HG02588 (cell line): ENCODE measurements around the gene DENND4B.

Experiments
- ATAC-seq: cut with Tn5 transposase; IDR thresholded peaks from one replicate; pipeline ENCODE4 v1.9.1; 2021; ENCODE audit warnings: mild to moderate bottlenecking, moderate library complexity; ENCODE audit not compliant: unreplicated experiment

DENND4B gene

DNA sequence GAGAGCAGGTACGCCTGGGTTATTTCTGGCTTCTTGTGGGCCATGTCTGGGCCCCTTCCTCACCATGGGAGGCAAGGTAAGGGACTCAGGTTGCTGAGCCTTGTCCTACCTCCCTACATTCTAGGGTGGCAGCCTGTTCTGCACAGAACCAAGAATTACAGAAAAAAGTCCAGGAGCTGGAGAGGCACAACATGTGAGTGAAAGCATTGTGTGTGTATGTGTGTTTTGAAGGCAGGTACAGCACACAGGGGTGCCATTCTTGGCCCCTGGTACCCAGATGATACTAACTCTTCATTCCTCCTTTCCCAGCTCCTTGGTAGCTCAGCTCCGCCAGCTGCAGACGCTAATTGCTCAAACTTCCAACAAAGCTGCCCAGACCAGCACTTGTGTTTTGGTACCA lies 26.6 kb upstream of the DENND4B start:
- no peak for ATAC-seq

DNA sequence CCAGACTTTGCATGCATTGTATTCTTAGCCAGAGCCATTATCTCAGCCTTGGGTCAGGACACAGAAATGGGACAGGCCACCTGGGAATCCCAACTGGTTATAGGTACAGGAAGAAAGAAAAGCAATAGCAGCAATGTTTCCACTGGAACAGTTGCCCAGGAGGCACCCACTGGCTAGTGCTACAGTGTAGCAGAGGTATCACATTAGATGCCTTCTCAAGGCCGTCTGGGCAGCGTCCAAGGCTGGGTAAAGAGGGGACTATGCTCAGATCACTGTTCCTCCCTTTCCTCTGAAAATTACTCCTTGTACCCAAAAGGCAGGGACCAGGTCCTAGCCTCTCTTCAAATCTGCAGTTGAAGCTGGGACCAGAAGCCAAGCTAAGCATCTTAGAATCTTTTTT lies 23.8 kb upstream of the DENND4B start:
- no peak for ATAC-seq

DNA sequence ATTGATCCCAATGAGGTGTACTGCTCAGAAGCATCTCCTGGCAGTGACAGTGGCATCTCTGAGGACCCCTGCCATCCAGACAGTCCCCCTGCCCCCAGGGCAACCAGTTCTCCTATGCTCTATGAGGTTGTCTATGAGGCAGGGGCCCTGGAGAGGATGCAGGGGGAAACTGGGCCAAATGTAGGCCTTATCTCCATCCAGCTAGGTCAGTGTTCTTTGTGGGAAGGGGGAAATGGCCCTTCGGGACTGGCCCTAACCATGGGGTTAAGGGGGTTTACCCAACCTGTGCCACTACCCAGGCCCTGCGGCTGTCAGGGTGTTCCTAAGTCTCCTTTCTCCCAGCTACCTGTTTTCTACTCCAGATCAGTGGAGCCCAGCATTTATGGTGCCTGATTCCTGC lies 22.5 kb upstream of the DENND4B start:
- ATAC-seq: no peak

DNA sequence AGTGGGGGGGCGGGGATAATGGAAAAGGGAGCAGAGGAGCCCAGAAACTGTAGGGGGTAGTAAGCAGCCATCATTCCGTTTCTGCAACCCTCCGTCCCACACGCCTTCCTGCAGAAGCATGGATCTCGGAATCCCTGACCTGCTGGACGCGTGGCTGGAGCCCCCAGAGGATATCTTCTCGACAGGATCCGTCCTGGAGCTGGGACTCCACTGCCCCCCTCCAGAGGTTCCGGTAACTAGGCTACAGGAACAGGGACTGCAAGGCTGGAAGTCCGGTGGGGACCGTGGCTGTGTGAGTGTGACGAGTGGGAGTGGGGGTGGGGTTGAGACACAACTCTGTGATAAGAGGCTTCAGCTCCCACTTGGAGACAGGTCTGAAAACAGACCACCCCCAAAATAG lies 21.9 kb upstream of the DENND4B start:
- ATAC-seq: no peak

DNA sequence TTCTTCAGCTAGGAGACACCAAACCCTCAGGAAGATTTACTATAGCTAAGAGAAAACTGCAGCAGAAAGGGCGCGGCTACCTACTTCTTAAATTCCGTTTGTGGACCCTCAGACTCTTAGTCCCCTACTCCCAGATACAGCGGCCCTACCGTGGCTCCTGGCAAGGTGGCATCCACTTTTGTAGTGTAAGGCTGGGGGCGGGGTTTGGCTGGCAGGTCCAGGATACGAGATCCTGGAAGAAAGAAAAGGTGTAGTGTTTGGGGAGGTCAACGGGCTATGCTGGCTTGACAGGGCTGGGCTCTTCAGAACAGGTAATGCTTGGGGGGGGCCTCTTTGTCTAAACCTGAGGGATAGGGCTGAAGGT lies 21.5 kb upstream of the DENND4B start:
- no peak for ATAC-seq

DNA sequence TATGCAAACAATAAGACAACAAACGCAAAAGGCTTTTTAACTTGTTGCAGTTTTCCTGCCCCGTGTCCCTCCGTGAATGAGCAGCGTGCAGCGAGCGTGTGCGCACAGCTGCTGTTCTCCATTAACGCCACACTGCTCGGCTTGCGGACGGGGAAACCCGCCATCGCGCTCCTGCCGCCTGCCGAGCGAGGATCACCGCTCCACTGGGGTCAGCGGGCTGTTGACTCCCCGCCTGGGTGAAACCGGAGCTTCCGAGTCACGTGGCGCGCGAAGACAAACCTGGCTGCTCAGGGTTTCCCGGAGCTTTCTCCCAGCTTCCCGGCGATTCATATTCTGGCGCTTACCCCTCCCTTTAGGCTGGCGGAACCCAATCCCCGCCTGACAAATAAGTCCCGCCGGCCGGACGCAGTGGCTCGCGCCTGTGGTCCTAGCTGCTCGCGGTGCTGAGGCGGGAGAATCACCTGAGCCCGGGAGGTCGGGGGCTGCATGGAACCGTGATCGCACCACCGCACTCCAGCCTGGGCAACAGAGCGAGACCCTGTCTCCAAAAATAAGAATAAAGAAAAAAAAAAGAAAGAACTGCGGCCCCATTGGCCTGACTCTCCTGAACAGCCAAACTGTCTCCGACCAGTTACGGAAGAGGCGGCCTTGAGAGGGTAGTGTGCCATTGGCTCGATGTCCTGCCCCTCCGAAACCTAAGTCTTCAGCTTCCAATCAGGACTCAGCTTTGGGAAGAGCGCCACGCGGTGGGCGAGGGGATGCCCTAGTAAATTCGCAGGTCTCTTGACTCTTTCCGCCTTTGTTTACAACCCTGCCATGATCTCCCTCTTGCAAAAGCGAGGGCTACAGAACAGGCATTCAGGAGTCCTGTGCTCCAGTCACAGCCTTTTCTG lies 20.8 kb upstream of the DENND4B start, which contains the start of gene CREB3L4:
Gene CREB3L4, plus strand, starts transcription at position 796 of the 893 bp plus-strand sequence. CDS start 624 bp downstream, outside the sequence.
- peak; percentile 62 for ATAC-seq

DNA sequence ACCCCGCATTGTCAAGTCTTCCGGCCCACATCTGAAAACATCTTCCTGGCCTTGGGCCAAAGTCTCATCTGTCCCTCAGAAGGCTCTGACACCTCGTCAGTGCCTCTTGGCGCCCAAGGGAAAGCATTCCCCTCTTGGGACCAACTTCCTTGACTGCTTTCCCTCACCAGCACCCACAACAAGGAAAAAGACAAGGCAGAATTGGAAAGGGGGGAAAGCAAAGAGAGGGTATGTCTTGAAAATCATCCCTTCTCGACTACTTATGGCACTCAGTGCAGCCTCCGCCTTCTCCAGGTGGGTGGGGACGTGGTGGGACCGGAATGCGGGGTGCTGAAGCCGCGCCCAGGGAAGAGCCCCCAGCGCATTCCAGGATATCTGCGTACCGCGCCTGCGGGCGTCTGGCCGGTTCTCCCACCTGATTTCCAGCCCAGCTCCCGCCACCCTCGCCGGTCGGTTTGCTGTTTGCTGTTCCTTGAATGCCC lies 17.4 kb upstream of the DENND4B start:
- no peak for ATAC-seq

DNA sequence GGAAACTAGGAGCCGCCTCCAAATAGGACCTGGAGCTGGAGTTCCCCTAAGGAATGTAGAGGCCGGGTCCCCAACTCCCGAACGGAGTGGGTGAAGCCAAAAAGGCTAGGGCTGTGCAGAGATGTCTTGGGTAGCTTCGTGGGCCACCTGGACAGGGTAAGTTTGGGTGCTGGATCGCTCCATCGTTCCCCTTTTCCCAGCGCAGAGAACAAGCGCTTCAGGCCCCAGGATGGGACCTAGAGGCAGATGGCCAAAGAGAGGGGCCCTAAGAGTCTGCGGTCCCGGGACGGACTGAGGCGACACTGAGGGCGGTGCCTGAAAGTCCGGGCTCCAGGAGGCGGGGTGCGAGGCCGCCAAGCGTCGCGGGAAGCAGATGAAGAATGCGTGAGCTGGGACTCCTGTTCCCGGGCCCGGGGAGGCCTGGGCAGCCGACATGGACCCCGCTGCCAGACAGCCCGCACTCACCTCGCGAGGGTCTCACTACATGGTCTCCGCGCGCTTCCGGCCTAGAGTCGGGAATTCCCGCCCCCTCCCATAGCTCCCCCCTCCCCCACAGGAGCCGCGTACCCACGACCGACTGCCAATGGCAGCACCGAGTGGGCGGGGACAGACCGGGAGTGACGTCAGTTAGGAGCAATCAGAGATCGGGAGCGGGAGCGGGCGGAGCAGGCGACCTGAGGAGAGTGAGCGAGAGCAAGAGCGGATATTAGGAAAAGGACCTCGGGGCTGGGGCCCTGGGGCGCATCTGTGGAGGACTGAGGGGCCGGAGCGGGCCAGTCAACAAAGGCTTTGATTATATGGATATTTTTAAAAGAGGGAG lies 16.7 kb upstream of the DENND4B start, which contains the start of gene SLC39A1:
Gene SLC39A1, minus strand, starts transcription at position 508 of the 820 bp plus-strand sequence. CDS start 822 bp downstream, outside the sequence.
- ATAC-seq: peak; percentile 48

DNA sequence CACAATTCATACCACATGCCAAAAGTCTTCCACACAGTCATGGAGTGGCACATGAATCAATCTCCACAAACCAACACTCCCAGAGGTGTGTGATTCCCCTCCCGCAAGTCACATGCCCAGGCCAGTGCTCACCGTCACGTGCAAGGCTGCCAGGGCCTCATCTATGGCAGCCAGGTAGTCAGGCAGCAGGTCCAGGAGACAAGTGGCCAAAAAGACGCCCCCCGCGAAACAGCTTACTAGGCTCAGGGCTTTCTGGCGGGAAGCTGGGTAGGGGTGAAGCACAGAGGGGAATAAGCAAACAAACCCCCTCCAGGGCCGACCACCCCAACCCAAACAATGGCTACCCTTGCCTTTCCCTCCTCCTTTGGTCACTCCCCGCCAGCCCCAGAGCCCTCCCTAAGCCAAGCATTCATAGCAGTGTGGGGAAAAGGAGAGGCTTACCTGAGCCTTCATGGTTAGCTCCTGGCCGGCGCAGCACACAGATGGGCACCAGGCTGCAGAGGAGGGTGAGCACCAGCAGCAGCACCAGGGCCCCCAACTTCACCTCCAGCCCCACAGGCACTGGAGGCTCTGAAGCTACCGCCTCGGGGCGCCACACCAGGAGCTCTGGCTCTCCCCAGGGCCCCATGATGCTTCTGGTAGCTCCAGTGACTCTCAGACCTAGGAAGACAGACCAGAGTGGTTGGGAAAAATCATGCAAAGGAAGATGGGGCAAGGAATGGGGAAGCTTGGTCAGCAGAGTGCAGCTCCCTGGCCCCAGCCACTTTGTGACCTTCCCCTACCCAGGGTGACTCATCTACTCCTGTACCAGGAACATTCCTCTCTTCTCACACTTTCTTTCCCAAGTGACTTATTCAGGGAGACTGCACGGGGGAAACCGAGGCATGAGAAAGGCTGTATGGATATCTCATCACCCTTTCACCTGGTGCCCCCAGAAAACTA lies 15.8 kb upstream of the DENND4B start:
- ATAC-seq: no peak

DNA sequence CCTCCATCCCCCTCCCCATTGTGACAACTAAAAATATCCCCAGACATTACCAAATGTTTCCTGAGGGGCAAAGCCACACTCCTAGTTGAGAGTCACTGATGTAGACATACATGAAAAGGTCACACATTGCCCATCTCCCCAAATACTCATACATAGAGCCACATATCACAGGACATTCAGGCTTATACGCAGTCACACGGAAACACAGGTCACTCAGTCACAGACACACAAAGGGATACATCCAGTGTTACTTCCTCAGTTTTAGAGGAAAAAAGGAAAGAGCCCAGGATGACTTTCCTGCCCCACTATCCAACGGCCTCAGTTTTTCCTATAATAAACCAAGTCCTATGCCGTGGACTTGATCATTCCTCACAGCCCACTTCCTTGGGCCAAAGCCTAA lies 14.9 kb upstream of the DENND4B start:
- no peak for ATAC-seq

DNA sequence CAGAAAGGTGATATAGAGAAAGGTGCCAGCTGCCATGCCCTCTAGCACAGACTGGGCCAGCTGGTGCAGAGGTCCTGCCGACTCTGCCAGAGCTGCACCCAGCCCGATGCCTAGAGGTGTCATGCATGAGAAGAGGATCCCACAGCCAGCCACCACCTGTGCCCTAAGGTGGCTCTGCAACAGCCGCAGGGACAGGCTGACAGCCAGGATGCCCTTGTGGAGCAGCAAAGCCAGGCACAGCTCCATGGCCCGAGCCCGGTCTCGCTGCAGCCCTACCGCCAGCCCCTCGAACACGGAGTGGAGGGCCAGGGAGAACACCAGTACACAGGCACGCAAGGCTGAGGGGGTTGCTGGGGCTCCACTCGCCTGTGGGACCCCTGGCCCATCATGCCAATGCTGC lies 13.7 kb upstream of the DENND4B start:
- ATAC-seq: no peak

DNA sequence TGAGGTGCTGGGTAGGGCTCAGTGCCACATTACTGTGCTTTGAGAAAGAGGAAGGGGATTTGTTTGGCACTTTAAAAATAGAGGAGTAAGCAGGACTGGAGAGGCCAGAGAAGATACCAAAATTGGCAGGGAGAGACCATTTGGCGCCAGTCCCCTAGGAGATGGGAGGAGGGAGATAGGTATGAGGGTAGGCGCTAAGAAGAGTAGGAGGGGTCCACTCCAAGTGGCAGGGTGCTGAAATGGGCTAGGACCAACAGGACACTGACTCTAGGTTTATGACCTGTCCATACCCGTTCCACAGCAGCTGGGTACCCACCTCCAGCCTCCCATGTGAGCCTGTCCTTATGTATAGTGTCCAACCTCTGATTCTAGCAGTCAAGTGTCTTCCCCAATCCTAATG lies 12.9 kb upstream of the DENND4B start:
- no peak for ATAC-seq

DNA sequence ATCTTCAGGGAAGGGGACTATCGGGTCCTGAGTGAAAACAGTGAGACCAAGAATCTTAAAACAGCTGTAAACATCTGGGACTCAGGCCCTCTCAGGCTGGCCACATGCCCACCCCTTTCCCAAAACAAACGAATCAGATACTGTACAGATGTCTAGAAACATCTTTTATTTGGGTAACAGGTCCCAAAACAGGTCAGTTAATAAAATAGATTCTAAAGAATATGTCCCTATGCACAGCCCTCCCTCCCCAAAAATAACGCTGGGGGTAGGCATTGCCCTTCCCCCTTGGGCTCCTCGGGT lies 12.4 kb upstream of the DENND4B start:
- no peak for ATAC-seq

DNA sequence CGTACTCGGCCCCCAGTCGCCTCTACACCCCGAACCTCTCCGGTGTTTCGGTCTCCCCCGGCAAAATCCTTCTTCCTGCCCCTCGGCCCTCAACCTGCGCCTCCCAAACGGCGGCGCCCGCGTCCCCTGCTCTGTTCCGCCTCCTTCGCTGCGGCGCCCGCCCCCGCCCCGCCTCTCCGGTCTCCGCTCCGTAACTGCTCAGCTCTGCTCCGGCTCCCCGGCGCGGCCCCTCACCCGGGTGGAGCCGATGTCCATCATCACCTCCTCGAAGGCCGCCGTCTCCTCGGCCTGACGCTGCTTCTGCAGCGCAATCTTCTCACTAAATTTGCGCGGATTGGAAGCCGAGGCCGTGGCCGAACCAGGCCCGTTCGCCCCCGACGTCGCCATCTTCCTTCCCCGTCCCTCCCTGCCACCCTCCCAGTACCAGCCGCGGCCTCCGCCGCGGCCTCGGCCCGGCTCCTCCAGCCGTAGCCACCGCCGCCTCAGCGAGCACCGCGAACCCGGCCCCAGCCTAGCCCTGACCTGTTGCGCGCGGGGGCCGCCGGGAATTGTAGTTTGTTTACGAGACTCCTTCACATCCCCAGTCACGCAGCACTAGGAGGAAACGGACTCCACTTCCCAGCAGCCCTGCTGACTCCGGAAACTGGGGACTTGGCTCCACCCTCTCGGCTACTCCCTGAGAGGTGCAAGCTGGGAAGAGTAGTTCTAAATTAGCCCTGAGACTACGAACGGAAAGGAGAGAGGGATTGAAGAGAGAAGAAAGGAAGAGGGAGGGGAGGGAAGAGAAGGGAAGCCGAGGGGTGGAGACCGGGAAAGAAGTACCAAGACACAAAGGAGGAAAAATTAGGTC lies 11.8 kb upstream of the DENND4B start, which contains the start of gene CRTC2:
Gene CRTC2, minus strand, starts transcription at position 502 of the 850 bp plus-strand sequence. Its CDS starts 115 bp downstream, at position 387.
- ATAC-seq: peak; percentile 64

DNA sequence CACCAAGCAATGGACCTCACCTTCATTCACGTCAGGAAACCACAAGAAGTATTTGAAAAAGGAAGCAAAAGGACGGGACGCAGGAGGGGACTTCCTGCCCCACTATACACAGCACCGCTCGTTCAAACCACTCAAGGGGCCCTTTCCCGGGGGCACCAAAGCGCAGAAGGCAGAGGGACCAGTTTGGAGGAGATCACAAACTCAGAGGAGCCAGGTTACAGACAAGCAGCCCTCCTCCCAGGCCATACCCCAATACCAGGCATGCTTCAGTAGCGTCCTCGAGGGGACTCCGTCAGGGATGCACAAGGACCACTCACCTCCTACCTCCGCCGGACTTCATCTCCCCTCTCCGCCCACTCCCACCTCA lies 11.2 kb upstream of the DENND4B start:
- peak; percentile 9 for ATAC-seq

DNA sequence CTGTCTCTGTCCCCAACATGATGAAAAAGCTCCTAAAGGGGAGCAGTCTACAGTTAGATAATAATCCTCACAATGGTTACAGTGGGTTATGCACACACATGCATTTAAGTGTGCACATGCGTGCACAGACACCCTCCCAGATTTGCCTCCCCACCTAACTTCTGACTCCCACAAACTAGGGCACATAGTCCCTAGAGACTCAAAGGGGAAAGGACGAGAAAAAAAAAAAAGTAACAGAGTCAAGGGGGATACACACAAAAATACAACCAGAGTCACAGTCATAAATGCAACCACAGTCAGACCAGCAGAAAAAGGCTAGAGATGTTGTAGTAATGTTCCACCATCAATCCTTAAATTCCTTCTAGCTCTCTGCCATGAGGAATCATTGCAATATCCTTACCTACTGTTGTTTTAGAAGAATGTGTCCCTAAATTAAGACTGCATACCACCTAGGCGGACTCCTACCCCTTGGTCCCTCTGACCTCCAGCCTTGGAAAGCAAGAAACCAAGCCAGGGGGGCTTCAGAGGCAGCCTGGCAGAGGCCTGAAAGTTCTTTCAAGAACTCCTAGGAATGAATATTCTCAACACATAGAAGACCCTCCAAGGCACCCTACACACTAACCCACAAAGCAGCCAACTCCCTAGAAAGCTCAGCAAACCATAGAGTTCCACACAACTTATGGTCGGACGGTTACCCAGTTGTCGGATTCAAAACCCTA lies 10.6 kb upstream of the DENND4B start:
- ATAC-seq: no peak

DNA sequence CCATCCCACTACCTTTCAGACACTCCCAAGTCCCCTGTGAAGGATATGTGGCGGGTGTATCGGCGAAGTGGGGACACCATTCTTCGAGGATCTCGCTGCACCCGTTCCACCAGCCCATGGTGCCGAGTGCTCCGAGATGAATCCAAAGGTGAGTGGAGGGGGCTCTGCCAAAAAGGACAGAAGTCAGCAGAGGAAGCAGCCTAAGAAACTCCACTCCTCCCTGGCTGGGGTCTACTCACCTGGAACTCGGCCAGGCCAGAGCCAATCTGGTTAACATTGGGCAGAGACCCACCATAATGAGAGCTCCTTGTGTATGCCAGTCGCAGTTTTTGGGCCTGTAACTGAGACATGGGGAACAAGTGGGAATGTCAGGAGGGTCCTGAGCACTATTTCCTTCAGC lies 8.3 kb upstream of the DENND4B start:
- no peak for ATAC-seq

DNA sequence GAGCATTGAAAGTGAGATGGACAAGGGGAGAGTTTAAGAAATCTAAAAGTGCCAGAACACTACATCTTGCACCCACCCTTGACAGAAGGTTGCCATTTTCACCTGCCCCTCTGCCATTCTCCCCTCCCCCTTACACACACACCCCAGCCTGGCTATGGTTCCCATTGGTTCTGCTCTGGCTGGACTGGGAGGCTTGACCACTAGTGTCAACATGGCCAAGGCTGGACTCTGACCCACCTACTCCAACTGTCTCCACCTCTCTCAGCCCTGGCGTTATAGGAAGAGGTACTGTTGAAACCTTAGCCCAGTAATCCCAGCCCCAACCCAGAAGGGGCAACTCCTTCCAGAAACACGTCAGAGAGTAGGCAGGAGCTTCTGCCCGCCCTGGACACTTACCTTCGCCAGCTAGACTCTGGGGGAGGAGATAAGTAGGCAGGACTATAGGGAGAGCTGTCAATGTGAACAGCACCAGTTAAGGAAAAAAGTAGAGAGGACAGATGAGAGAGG lies 7.4 kb upstream of the DENND4B start:
- ATAC-seq: no peak

DNA sequence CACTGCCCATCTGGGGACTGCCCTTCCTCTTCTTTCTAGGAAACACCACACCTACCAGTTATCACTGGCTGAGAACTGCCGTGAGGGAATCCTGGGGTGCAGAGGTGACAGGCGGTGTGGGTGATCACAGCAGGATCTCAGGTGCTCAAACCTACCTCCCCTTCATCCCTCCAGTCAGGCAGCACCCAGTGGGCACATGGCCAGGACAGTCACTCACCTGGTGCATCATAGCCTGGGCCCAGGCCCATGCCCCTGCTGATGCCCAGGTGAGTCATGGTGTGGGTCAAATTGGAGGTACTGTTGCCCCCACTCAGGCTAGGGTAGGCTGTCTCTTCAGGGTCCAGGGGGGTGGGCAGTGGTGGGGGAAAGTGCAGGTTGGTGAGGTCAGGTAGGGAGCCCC lies 5.3 kb upstream of the DENND4B start:
- no peak for ATAC-seq
